Activated T-helper 17 cell treated with anti-CD3 and anti-CD28 coated beads, Interleukin-2, amount 50 U/mL, for 72 hours (primary cell): ENCODE measurements around the gene POLR3E. TPM values are rescaled to one million over a fixed set of nuclear protein-coding genes. Genes with fewer than 3 reads are reported as not detected.

Experiments
- ATAC-seq: fragments of 150-1000 bp; cut with Tn5 transposase; replicated peaks from 2 replicates; pipeline ENCODE4 v1.10.0; 2021; ENCODE audit warnings: mild to moderate bottlenecking, moderate library complexity
- H3K27ac Mint-ChIP-seq: one replicate; pipeline ENCODE4 v1.8.0; 2022; ENCODE audit warnings: mixed read lengths
- H3K27me3 Mint-ChIP-seq: one replicate; pipeline ENCODE4 v1.8.0; 2022; ENCODE audit warnings: mixed read lengths
- H3K36me3 Mint-ChIP-seq: one replicate; pipeline ENCODE4 v1.8.0; 2022; ENCODE audit warnings: low read depth, mild to moderate bottlenecking, mixed read lengths
- H3K4me1 Mint-ChIP-seq: one replicate; pipeline ENCODE4 v1.8.0; 2022; ENCODE audit warnings: mixed read lengths
- H3K4me3 Mint-ChIP-seq: one replicate; pipeline ENCODE4 v1.8.0; 2022; ENCODE audit warnings: mild to moderate bottlenecking, mixed read lengths
- H3K9me3 Mint-ChIP-seq: one replicate; pipeline ENCODE4 v1.8.0; 2022; ENCODE audit warnings: mixed read lengths
- total RNA-seq, 2 donors: library from RNA; stranded (reverse); gene quantifications; one replicate each; pipeline ENCODE4 v1.2.3, GENCODE V29; 2022

Gene POLR3E
- total RNA-seq, 2 donors from 2014 or later = 48.9 to 76.2 TPM

GRCh38 chr16:22274916-22275315 is 22.3 kb upstream of the POLR3E start:
- Mint-ChIP-seq H3K4me3 (no peak overlapping the region), H3K36me3 (peaks cover 57% of the 10 kb centered on the region), H3K4me1 (peaks cover 4% of the 10 kb centered on the region), H3K27me3 (no peaks in the 10 kb centered on the region), H3K9me3 (no peaks in the 10 kb centered on the region), H3K27ac (no peak overlapping the region)
- no peak for ATAC-seq

GRCh38 chr16:22278441-22279230 is 18.6 kb upstream of the POLR3E start:
- H3K27me3 Mint-ChIP-seq = no peaks in the 10 kb centered on the region
- H3K27ac Mint-ChIP-seq = no peak overlapping the region
- no peaks in the 10 kb centered on the region for H3K4me1 Mint-ChIP-seq
- H3K4me3 Mint-ChIP-seq = no peak overlapping the region
- H3K36me3 Mint-ChIP-seq = peaks cover 64% of the 10 kb centered on the region
- H3K9me3 Mint-ChIP-seq = no peaks in the 10 kb centered on the region
- ATAC-seq = no peak

GRCh38 chr16:22282254-22282892 is 14.8 kb upstream of the POLR3E start:
- no peak overlapping the region for H3K27ac Mint-ChIP-seq
- ATAC-seq = no peak
- no peak overlapping the region for H3K4me3 Mint-ChIP-seq
- no peaks in the 10 kb centered on the region for H3K4me1 Mint-ChIP-seq
- no peaks in the 10 kb centered on the region for H3K27me3 Mint-ChIP-seq
- H3K9me3 Mint-ChIP-seq = no peaks in the 10 kb centered on the region
- peaks cover 69% of the 10 kb centered on the region for H3K36me3 Mint-ChIP-seq

GRCh38 chr16:22284637-22285036 is 12.6 kb upstream of the POLR3E start:
- Mint-ChIP-seq H3K9me3 (no peaks in the 10 kb centered on the region), H3K4me3 (no peak overlapping the region), H3K36me3 (peaks cover 54% of the 10 kb centered on the region)

GRCh38 chr16:22285080-22285479 is 12.1 kb upstream of the POLR3E start:
- Mint-ChIP-seq H3K9me3 (no peaks in the 10 kb centered on the region), H3K36me3 (peaks cover 51% of the 10 kb centered on the region), H3K27me3 (no peaks in the 10 kb centered on the region), H3K27ac (no peak overlapping the region), H3K4me3 (no peak overlapping the region), H3K4me1 (no peaks in the 10 kb centered on the region)
- no peak for ATAC-seq

More at GRCh38 chr16:22284637-22285036, 12.6 kb upstream of the POLR3E start:
- H3K27ac Mint-ChIP-seq = no peak overlapping the region
- ATAC-seq = no peak
- no peaks in the 10 kb centered on the region for H3K27me3 Mint-ChIP-seq
- no peaks in the 10 kb centered on the region for H3K4me1 Mint-ChIP-seq

GRCh38 chr16:22291020-22291419 is 6.2 kb upstream of the POLR3E start:
- no peak overlapping the region for H3K27ac Mint-ChIP-seq
- no peaks in the 10 kb centered on the region for H3K9me3 Mint-ChIP-seq
- no peak overlapping the region for H3K4me3 Mint-ChIP-seq
- peaks cover under 1% of the 10 kb centered on the region for H3K4me1 Mint-ChIP-seq
- no peaks in the 10 kb centered on the region for H3K36me3 Mint-ChIP-seq
- no peaks in the 10 kb centered on the region for H3K27me3 Mint-ChIP-seq
- ATAC-seq = no peak

- peaks cover 6% of the 10 kb centered on the region for H3K4me1 Mint-ChIP-seq
- no peaks in the 10 kb centered on the region for H3K27me3 Mint-ChIP-seq
- ATAC-seq = no peak
- peaks cover 3% of the 10 kb centered on the region for H3K36me3 Mint-ChIP-seq
- no peak overlapping the region for H3K4me3 Mint-ChIP-seq
- no peak overlapping the region for H3K27ac Mint-ChIP-seq
- H3K9me3 Mint-ChIP-seq = no peaks in the 10 kb centered on the region
Measured at GRCh38 chr16:22291860-22292318, 5.3 kb upstream of the POLR3E start.

GRCh38 chr16:22292320-22292719 is 4.9 kb upstream of the POLR3E start:
- no peak for ATAC-seq

GRCh38 chr16:22293137-22294106 is 3.8 kb upstream of the POLR3E start:
- H3K9me3 Mint-ChIP-seq = no peaks in the 10 kb centered on the region
- H3K4me1 Mint-ChIP-seq = peaks cover 15% of the 10 kb centered on the region
- H3K27ac Mint-ChIP-seq = no peak overlapping the region
- no peak overlapping the region for H3K4me3 Mint-ChIP-seq
- peaks cover 19% of the 10 kb centered on the region for H3K36me3 Mint-ChIP-seq
- no peak for ATAC-seq
- H3K27me3 Mint-ChIP-seq = no peaks in the 10 kb centered on the region

More at GRCh38 chr16:22292320-22292719, 4.9 kb upstream of the POLR3E start:
- no peak overlapping the region for H3K4me3 Mint-ChIP-seq
- H3K27ac Mint-ChIP-seq = no peak overlapping the region
- H3K4me1 Mint-ChIP-seq = peaks cover 9% of the 10 kb centered on the region
- H3K27me3 Mint-ChIP-seq = no peaks in the 10 kb centered on the region
- no peaks in the 10 kb centered on the region for H3K9me3 Mint-ChIP-seq
- H3K36me3 Mint-ChIP-seq = peaks cover 8% of the 10 kb centered on the region

- Mint-ChIP-seq H3K27me3 (no peaks in the 10 kb centered on the region), H3K4me3 (peak overlapping the region; percentile 91), H3K36me3 (peaks cover 49% of the 10 kb centered on the region), H3K27ac (peak overlapping the region; percentile 100), H3K9me3 (no peaks in the 10 kb centered on the region), H3K4me1 (peaks cover 35% of the 10 kb centered on the region)
- no peak for ATAC-seq
Measured at GRCh38 chr16:22296225-22297113, 740 bp upstream of the POLR3E start.

- H3K27me3 Mint-ChIP-seq = no peaks in the 10 kb centered on the region
- ATAC-seq = peak; percentile 61
- peak overlapping the region; percentile 91 for H3K4me3 Mint-ChIP-seq
- H3K4me1 Mint-ChIP-seq = peaks cover 41% of the 10 kb centered on the region
- peaks cover 63% of the 10 kb centered on the region for H3K36me3 Mint-ChIP-seq
- H3K9me3 Mint-ChIP-seq = no peaks in the 10 kb centered on the region
- peak overlapping the region; percentile 100 for H3K27ac Mint-ChIP-seq
Measured at GRCh38 chr16:22297871-22298733, 893 bp downstream of the POLR3E start.

GRCh38 chr16:22299036-22299435 is 1.8 kb downstream of the POLR3E start:
- peak overlapping the region; percentile 91 for H3K4me3 Mint-ChIP-seq
- no peak for ATAC-seq
- no peaks in the 10 kb centered on the region for H3K9me3 Mint-ChIP-seq
- H3K27me3 Mint-ChIP-seq = no peaks in the 10 kb centered on the region
- H3K27ac Mint-ChIP-seq = peak overlapping the region; percentile 100
- H3K36me3 Mint-ChIP-seq = peaks cover 70% of the 10 kb centered on the region
- peaks cover 45% of the 10 kb centered on the region for H3K4me1 Mint-ChIP-seq
